GM23338 (cell line): ENCODE measurements around the gene TRUB1.

Experiments used
- CTCF ChIP-seq, 2 experiments: fragments of 200-600 bp in 1 of 2; sonication (generic) in 1 of 2; conservative IDR thresholded peaks; 2 replicates each; pipeline versions ENCODE4 v1.5.1 to v1.6.1; 2016 to 2017; ENCODE audit warnings: antibody characterized with exemption in 2 of 2, low read depth in 2 of 2, mild to moderate bottlenecking in 2 of 2, moderate library complexity in 1 of 2
- EZH2 ChIP-seq: fragments of 200-600 bp; sonication (generic); IDR thresholded peaks from one replicate; pipeline ENCODE4 v1.8.0; 2017; ENCODE audit warnings: antibody characterized with exemption, mild to moderate bottlenecking, low read depth; ENCODE audit not compliant: unreplicated experiment
- EZH2phosphoT487 ChIP-seq: fragments of 200-600 bp; sonication (generic); IDR thresholded peaks from one replicate; pipeline ENCODE4 v1.8.1; 2018; ENCODE audit warnings: antibody characterized with exemption; ENCODE audit not compliant: unreplicated experiment
- JUNB ChIP-seq: IDR thresholded peaks from one replicate; pipeline ENCODE4 v1.6.1; 2016; ENCODE audit warnings: antibody characterized with exemption; ENCODE audit not compliant: unreplicated experiment
- NANOG ChIP-seq: IDR thresholded peaks from 2 replicates; pipeline ENCODE4 v1.6.1; 2016; ENCODE audit warnings: antibody characterized with exemption, borderline replicate concordance
- POLR2AphosphoS5 ChIP-seq: IDR thresholded peaks from 2 replicates; pipeline ENCODE4 v1.6.1; 2016; ENCODE audit warnings: antibody characterized with exemption, low read depth
- TF ChIP-seq, protein P1 (sequence below): IDR thresholded peaks from one replicate; pipeline ENCODE4 v1.6.1; 2018; ENCODE audit warnings: antibody characterized with exemption; ENCODE audit not compliant: unreplicated experiment

- TF ChIP-seq CTCF (conservative IDR thresholded peaks at IDR 0.05; ENCODE audit: low read depth in 2 of 2) (no peak), JUNB (no peak), EZH2 (no peak), POLR2AphosphoS5 (no peak), NANOG (no peak), EZH2phosphoT487 (no peak)
- TF ChIP-seq, protein P1, sequence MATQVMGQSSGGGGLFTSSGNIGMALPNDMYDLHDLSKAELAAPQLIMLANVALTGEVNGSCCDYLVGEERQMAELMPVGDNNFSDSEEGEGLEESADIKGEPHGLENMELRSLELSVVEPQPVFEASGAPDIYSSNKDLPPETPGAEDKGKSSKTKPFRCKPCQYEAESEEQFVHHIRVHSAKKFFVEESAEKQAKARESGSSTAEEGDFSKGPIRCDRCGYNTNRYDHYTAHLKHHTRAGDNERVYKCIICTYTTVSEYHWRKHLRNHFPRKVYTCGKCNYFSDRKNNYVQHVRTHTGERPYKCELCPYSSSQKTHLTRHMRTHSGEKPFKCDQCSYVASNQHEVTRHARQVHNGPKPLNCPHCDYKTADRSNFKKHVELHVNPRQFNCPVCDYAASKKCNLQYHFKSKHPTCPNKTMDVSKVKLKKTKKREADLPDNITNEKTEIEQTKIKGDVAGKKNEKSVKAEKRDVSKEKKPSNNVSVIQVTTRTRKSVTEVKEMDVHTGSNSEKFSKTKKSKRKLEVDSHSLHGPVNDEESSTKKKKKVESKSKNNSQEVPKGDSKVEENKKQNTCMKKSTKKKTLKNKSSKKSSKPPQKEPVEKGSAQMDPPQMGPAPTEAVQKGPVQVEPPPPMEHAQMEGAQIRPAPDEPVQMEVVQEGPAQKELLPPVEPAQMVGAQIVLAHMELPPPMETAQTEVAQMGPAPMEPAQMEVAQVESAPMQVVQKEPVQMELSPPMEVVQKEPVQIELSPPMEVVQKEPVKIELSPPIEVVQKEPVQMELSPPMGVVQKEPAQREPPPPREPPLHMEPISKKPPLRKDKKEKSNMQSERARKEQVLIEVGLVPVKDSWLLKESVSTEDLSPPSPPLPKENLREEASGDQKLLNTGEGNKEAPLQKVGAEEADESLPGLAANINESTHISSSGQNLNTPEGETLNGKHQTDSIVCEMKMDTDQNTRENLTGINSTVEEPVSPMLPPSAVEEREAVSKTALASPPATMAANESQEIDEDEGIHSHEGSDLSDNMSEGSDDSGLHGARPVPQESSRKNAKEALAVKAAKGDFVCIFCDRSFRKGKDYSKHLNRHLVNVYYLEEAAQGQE = no peak
Measured at GRCh38 chr10:114996542-114996941, 58.5 kb downstream of the TRUB1 start.
